ENCODE results near the gene PLA2G3.

GRCh38 chr22:31133911-31134310, 6.4 kb downstream of the PLA2G3 start:
- TF ChIP-seq CTCF (optimal IDR thresholded peaks at IDR 0.05 in 1 of 3, IDR thresholded peaks at IDR 0.05 in 1 of 3, conservative IDR thresholded peaks at IDR 0.05 in 1 of 3; ENCODE audit: extremely low read depth in 1 of 3, insufficient read depth in 2 of 3, low read length in 3 of 3) = no peak
- no peak for TF ChIP-seq EZH2 (IDR thresholded peaks at IDR 0.05; ENCODE audit: low read length)
